Natural killer cell (primary cell): ENCODE measurements around the gene ACSBG1. TPM values are rescaled to one million over a fixed set of nuclear protein-coding genes. Genes with fewer than 3 reads are reported as not detected.

Experiments used
- ATAC-seq, 3 donors: fragments of 150-1000 bp in 2 of 3; fragments of 200-7000 bp in 1 of 3; cut with Tn5 transposase; 1 replicate in 1 of 3; 2 replicates in 2 of 3; pipeline ENCODE4 v1.10.0; 2021; ENCODE audit warnings: mild to moderate bottlenecking in 2 of 3, moderate library complexity in 2 of 3
- DNase-seq, 2 donors: peaks; one replicate each; pipeline versions ENCODE4 v3.0.0 to v3.0.0-alpha.2; 2013 to 2021; ENCODE audit warnings: mixed read lengths in 1 of 2
- H3K27ac ChIP-seq: one replicate; pipeline ENCODE4 v1.5.1; 2013; ENCODE audit warnings: mild to moderate bottlenecking, low read length
- H3K27me3 ChIP-seq: one replicate; pipeline ENCODE4 v1.6.1; 2013; ENCODE audit warnings: low read length; ENCODE audit not compliant: control insufficient read depth, insufficient read depth
- H3K36me3 ChIP-seq: one replicate; pipeline ENCODE4 v1.6.1; 2013; ENCODE audit warnings: low read length; ENCODE audit not compliant: control insufficient read depth, insufficient read depth
- H3K4me1 ChIP-seq: one replicate; pipeline ENCODE4 v1.6.1; 2013; ENCODE audit warnings: low read length; ENCODE audit not compliant: control insufficient read depth, insufficient read depth
- H3K4me3 ChIP-seq: one replicate; pipeline ENCODE4 v1.5.1; 2013; ENCODE audit warnings: low read length
- H3K9me3 ChIP-seq: one replicate; pipeline ENCODE4 v1.6.1; 2013; ENCODE audit warnings: low read length; ENCODE audit not compliant: control insufficient read depth, insufficient read depth
- H3K27ac Mint-ChIP-seq, 2 donors: one replicate each; pipeline ENCODE4 v1.8.0; 2022; ENCODE audit warnings: mild to moderate bottlenecking in 2 of 2, mixed read lengths in 2 of 2, moderate library complexity in 1 of 2
- H3K27me3 Mint-ChIP-seq, 2 donors: one replicate each; pipeline ENCODE4 v1.8.0; 2022; ENCODE audit warnings: low read depth in 2 of 2, mixed read lengths in 2 of 2
- H3K36me3 Mint-ChIP-seq: one replicate; pipeline ENCODE4 v1.8.0; 2022; ENCODE audit warnings: mixed read lengths
- H3K4me1 Mint-ChIP-seq, 2 donors: one replicate each; pipeline ENCODE4 v1.8.0; 2022; ENCODE audit warnings: mixed read lengths in 2 of 2
- H3K4me3 Mint-ChIP-seq: one replicate; pipeline ENCODE4 v1.8.0; 2022; ENCODE audit warnings: mild to moderate bottlenecking, moderate library complexity, mixed read lengths
- H3K9me3 Mint-ChIP-seq, 2 donors: one replicate each; pipeline ENCODE4 v1.8.0; 2022; ENCODE audit warnings: mixed read lengths in 2 of 2
- WGBS: methylation state at CpG from one replicate; pipeline ENCODE4 v1.1.7; 2013; ENCODE audit warnings: missing lambda C conversion rate; ENCODE audit not compliant: insufficient coverage; 5-methylcytosine and 5-hydroxymethylcytosine counted together
- intact Hi-C: fragments of 100-400 bp; cut with micrococcal nuclease; formaldehyde crosslinking; loops from one replicate; pipeline ENCODE4 v1.14.2; 2022
- total RNA-seq, 4 donors: library from RNA; stranded (reverse); fragments of 120-200 nt in 1 of 4; gene quantifications; one replicate each; pipeline versions ENCODE4 v1.2.3 to v1.2.4, GENCODE V29; 2013 to 2022
- TF ChIP-seq, protein P1 (sequence below): fragments of 200-600 bp; IDR thresholded peaks from one replicate; pipeline ENCODE4 v1.8.0; 2022; ENCODE audit warnings: antibody characterized with exemption

The ACSBG1 gene
- total RNA-seq, 3 donors from 2014 or later (not counting 1 experiment from before 2014, with no cell fraction given) = 0.07 TPM; not detected in 2

DNA sequence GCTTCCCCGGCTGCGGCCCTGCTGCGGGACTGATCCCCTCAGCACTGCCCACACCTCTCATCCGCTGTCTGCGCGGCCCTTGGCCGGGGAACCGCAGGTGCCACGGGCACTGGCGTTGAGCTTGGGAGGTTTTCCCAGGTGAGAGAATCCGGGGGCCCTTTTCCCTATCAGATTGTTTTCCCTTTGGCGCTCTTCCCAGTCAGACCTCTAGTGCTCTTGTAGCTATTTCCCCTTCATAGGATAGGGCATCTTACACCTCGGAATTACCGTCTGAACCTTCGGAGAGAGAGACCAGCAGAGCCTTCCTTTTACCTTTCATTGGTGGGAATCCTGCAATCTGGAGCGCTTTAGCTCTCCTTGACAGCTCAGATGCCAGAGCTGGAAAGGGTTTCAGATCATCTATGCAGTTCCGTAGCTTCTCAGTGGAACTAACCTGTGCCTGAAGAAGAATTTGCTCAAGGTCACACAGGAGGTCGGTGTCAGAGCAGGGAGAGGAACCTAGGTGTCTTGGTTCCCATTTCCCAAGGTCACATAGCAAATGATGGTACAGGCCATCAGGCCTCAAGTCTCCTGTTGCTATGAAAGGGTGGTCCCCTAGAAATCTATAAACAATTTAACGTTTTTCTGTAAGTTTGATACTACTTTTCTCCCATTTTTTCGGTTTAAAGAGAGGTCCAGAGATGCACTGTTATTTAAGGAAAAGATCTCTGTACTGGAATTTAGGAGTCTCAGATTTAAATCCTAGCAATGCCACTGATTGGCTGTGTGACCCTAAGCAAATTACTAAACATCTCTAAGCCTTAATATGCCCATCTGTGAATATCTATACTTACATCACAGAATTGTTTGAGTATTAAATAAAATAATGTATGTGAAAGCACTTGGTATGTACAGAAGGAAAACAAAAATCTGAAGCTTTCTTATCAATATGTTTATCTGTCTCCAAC is 84.3 kb downstream of the ACSBG1 start:
- 19% methylated on average over 20 of the region's 20 CpGs for WGBS
- peak in 1 of 2 donors; percentile 23 for DNase-seq

DNA sequence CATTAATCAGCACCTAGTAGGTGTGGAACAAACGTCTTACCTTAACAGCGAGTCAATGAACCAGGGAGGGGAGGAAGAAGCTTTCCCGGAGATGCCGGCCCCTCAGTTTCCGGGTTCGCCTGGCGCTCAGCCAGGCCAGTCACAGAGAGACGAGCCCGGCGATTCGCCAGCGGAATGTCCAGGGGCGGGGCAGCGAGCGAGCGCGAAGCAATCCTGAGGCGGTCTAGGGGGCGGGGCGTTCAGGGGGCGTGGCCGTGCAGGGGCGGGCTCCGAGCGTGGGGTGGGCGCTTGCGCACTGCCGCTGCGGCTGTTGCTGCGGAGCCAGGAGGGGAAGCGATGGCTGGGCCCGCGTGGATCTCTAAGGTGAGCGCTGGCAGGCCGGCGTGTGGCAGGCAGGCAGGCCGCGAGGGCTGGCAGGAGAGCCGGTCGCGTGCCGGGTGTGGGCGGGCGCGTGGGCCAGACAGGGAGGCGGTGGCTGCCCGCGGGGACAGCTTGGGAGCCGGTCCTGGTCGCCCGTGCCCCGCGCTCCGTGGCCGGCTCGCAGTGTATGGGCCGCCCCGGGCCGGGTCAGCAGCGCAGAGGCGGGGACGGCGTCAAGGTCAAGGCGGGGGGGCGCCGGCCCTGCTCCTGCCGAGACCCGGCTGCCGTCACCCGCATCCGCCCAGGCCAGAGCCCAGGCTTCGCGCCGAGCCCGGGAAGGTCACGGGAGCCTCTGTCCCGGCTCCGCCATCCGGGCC is 85.1 kb downstream of the ACSBG1 start, which contains the start of gene IDH3A:
Gene IDH3A (plus strand): TSS at position 295 of the 737 bp plus-strand sequence. CDS start 42 bp downstream, at position 337.
- H3K36me3 Mint-ChIP-seq = no peaks in the 10 kb centered on the region

More for the DNA sequence above, 84.3 kb downstream of the ACSBG1 start:
- H3K9me3 ChIP-seq = no peaks in the 10 kb centered on the region
- no peaks in the 10 kb centered on the region for H3K27me3 Mint-ChIP-seq
- H3K27me3 ChIP-seq = no peaks in the 10 kb centered on the region
- no peaks in the 10 kb centered on the region for H3K36me3 ChIP-seq
- H3K9me3 Mint-ChIP-seq = no peaks in the 10 kb centered on the region
- peaks cover 22 to 33% of the 10 kb centered on the region in 2 donors for H3K4me1 Mint-ChIP-seq
- H3K4me3 Mint-ChIP-seq = peak overlapping the region; percentile 90
- H3K4me1 ChIP-seq = peaks cover 17% of the 10 kb centered on the region
- TF ChIP-seq, protein P1, sequence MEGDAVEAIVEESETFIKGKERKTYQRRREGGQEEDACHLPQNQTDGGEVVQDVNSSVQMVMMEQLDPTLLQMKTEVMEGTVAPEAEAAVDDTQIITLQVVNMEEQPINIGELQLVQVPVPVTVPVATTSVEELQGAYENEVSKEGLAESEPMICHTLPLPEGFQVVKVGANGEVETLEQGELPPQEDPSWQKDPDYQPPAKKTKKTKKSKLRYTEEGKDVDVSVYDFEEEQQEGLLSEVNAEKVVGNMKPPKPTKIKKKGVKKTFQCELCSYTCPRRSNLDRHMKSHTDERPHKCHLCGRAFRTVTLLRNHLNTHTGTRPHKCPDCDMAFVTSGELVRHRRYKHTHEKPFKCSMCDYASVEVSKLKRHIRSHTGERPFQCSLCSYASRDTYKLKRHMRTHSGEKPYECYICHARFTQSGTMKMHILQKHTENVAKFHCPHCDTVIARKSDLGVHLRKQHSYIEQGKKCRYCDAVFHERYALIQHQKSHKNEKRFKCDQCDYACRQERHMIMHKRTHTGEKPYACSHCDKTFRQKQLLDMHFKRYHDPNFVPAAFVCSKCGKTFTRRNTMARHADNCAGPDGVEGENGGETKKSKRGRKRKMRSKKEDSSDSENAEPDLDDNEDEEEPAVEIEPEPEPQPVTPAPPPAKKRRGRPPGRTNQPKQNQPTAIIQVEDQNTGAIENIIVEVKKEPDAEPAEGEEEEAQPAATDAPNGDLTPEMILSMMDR = no peak
- peak overlapping the region; percentile 47 for H3K4me3 ChIP-seq
- H3K36me3 Mint-ChIP-seq = no peaks in the 10 kb centered on the region
- intact Hi-C loops = loop anchor here (5.0 kb wide), 1 partner anchor 147 kb away; the partner anchor contains the start of gene SKIC8
- H3K27ac Mint-ChIP-seq = peak overlapping the region; percentile 67 to 91
- no peak for ATAC-seq
- peak overlapping the region; percentile 34 for H3K27ac ChIP-seq

DNA sequence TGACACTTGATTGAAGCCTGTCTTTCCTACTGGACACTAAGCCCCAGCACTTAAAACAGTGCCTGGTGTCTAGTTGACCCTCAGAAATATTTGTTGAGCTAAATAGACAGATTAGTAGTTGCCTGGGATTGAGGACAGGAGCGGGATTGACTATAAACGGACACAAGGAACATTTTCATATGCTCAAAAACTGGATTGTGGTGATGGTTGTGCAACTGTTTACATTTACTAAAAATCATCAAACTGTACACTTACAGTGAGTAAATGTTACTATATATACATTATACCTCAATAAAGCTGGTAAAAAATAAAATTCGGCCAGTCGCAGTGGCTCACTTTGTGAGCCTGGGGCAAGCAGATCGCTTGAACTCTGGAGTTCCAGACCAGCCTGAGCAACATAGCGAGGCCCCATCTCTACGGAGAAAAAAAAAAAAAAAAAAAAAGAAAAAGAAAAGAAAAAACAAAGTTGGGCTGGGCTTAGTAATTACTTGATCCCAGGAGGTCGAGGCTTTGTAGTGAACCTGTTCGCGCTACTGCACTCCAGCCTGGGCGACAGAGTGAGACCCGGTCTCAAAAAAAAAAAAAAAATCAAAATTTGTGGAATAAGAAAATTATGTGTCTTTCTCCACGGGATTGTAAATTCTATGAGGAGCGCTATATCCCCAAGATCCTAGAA is 85.8 kb downstream of the ACSBG1 start:
- Mint-ChIP-seq H3K9me3 (no peaks in the 10 kb centered on the region), H3K4me1 (peaks cover 22 to 33% of the 10 kb centered on the region in 2 donors), H3K27me3 (no peaks in the 10 kb centered on the region), H3K36me3 (no peaks in the 10 kb centered on the region), H3K4me3 (peak overlapping the region; percentile 94), H3K27ac (peak overlapping the region; percentile 91)
- Histone ChIP-seq H3K36me3 (no peaks in the 10 kb centered on the region), H3K9me3 (no peaks in the 10 kb centered on the region), H3K4me3 (peak overlapping the region; percentile 66), H3K27me3 (no peaks in the 10 kb centered on the region), H3K27ac (peak overlapping the region; percentile 49), H3K4me1 (peaks cover 17% of the 10 kb centered on the region)
- TF ChIP-seq, protein P1 = no peak
- WGBS = 25% methylated on average over 13 of the region's 14 CpGs
- DNase-seq = no peak
- intact Hi-C loops = loop anchor here (5.0 kb wide), 1 partner anchor 149 kb away; the partner anchor contains the start of gene SKIC8
- peak in 2 of 3 donors; percentile 2 to 10 for ATAC-seq

More for the DNA sequence above, 85.1 kb downstream of the ACSBG1 start, which contains the start of gene IDH3A:
- Histone ChIP-seq H3K36me3 (no peaks in the 10 kb centered on the region), H3K27ac (peak within 1 kb of the TSS; percentile 49), H3K27me3 (no peaks in the 10 kb centered on the region), H3K4me1 (peaks cover 17% of the 10 kb centered on the region), H3K9me3 (no peaks in the 10 kb centered on the region), H3K4me3 (peak within 1 kb of the TSS; percentile 66)
- H3K4me1 Mint-ChIP-seq = peaks cover 22 to 33% of the 10 kb centered on the region in 2 donors
- TF ChIP-seq, protein P1 = no peak
- no peaks in the 10 kb centered on the region for H3K9me3 Mint-ChIP-seq
- WGBS = under 1% methylated on average over 79 of the region's 79 CpGs
- H3K27me3 Mint-ChIP-seq = no peaks in the 10 kb centered on the region
- intact Hi-C loops = loop anchor here (5.0 kb wide), 1 partner anchor 148 kb away; the partner anchor contains the start of gene SKIC8
- H3K4me3 Mint-ChIP-seq = peak within 1 kb of the TSS; percentile 94
- DNase-seq (peak; percentile 99), ATAC-seq (peak; percentile 98 to 100 (median 98))
- peak within 1 kb of the TSS; percentile 91 for H3K27ac Mint-ChIP-seq
